ENCODE data around the gene CLCN2.
A peak's percentile ranks its signal among the peaks of the same experiment; 100 is the strongest.

The CLCN2 gene

DNA sequence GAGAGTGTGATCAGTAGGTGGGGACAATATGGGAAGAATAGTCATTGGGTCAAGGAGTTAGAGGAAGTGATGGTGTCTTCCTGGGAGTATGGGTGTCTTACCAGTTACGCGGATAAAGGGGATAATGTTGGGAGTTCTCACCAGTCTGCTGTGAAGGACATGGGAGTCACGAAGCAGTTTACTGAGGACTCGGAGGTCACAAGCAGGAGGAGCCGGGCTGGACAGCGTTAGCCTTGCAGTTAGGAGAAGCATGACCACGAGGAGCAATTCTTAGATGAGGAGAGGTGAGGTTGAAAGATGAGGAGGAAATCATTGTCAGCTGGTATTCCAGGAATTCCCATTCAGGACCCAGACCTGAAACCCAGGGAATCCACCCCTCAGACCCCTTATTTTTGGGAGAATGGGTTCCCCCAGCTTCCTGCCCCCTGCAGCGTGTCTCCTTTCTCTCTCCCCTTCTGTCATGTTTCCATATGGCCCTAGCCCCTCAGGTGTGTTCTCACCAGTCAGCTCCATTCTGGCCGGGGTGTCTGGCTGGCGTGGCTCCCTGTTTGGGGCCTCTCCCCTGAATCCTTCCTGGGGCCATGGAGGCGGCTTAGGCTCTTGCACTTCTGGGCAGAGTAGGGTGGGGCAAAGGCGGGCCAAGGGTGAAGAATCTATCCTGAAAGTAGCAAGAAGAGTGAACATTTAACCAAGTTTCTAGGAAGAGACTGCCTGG, 14.5 kb upstream of the CLCN2 start:
- TF ChIP-seq, protein P1, sequence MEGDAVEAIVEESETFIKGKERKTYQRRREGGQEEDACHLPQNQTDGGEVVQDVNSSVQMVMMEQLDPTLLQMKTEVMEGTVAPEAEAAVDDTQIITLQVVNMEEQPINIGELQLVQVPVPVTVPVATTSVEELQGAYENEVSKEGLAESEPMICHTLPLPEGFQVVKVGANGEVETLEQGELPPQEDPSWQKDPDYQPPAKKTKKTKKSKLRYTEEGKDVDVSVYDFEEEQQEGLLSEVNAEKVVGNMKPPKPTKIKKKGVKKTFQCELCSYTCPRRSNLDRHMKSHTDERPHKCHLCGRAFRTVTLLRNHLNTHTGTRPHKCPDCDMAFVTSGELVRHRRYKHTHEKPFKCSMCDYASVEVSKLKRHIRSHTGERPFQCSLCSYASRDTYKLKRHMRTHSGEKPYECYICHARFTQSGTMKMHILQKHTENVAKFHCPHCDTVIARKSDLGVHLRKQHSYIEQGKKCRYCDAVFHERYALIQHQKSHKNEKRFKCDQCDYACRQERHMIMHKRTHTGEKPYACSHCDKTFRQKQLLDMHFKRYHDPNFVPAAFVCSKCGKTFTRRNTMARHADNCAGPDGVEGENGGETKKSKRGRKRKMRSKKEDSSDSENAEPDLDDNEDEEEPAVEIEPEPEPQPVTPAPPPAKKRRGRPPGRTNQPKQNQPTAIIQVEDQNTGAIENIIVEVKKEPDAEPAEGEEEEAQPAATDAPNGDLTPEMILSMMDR (IDR thresholded peaks at IDR 0.05; ENCODE audit: insufficient read depth, low read depth, low read length, missing control alignments): no peak
- DNase-seq (ENCODE audit: low read depth): no peak
- H3K4me3 ChIP-seq (ENCODE audit: low read depth, low read length): no peak overlapping the region

DNA sequence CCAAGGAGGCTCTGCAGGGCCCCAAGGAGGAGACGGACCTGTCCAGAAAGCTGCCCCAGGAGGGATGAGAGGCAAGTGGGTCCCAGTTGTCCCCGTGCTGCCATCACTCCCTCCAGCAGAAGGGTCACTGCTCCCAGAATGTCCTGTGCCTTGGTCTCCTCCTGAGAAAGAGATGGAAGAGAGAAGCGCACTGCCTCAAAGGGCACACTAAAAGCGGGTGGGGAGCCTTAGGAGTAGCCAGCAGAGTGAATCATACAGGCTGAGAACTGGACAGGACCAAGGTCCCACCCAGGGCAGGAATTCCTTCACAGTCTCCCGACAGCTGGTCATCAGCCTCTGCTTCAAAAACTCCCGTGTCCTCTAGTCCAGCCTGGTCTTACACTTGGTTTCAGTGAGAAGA, 12.0 kb upstream of the CLCN2 start:
- no peak overlapping the region for H3K4me3 ChIP-seq (ENCODE audit: low read depth, low read length)
- DNase-seq (ENCODE audit: low read depth): no peak

GRCh38 chr3:184372911-184373310, 11.5 kb upstream of the CLCN2 start:
- DNase-seq (ENCODE audit: low read depth): no peak
- no peak overlapping the region for H3K4me3 ChIP-seq (ENCODE audit: low read depth, low read length)
- TF ChIP-seq, protein P1 (IDR thresholded peaks at IDR 0.05; ENCODE audit: insufficient read depth, low read depth, low read length, missing control alignments): no peak

More for the DNA sequence above, 12.0 kb upstream of the CLCN2 start:
- TF ChIP-seq, protein P1 (IDR thresholded peaks at IDR 0.05; ENCODE audit: insufficient read depth, low read depth, low read length, missing control alignments): no peak

GRCh38 chr3:184372296-184372821, 11.0 kb upstream of the CLCN2 start:
- DNase-seq (ENCODE audit: low read depth): no peak
- TF ChIP-seq, protein P1 (IDR thresholded peaks at IDR 0.05; ENCODE audit: insufficient read depth, low read depth, low read length, missing control alignments): no peak
- H3K4me3 ChIP-seq (ENCODE audit: low read depth, low read length): no peak overlapping the region

- TF ChIP-seq, protein P1 (IDR thresholded peaks at IDR 0.05; ENCODE audit: insufficient read depth, low read depth, low read length, missing control alignments): peak; percentile 91
- DNase-seq (ENCODE audit: low read depth): peak; percentile 79
- no peak overlapping the region for H3K4me3 ChIP-seq (ENCODE audit: low read depth, low read length)
Measured at GRCh38 chr3:184371570-184372018, 10.2 kb upstream of the CLCN2 start.

- TF ChIP-seq, protein P1 (IDR thresholded peaks at IDR 0.05; ENCODE audit: insufficient read depth, low read depth, low read length, missing control alignments): no peak
- H3K4me3 ChIP-seq (ENCODE audit: low read depth, low read length): no peak overlapping the region
- DNase-seq (ENCODE audit: low read depth): no peak
Measured at GRCh38 chr3:184368586-184369183, 7.3 kb upstream of the CLCN2 start.

Data from GM12865 (cell line).